ENCODE data around the gene MISP. TPM values are rescaled to one million over a fixed set of nuclear protein-coding genes. Genes with fewer than 3 reads are reported as not detected.

The MISP gene
- total and polyA plus RNA-seq, 2 donors (not counting 1 experiment from before 2014, with no cell fraction given), result not detected

- DNase-seq, result no peak
- peaks cover 6 to 53% of the 10 kb centered on the region in 2 experiments for H3K36me3 ChIP-seq (replicated peaks in 1 of 2; ENCODE audit: control extremely low read depth in 1 of 2, control insufficient read depth in 1 of 2, extremely low read depth in 1 of 2, insufficient read depth in 2 of 2, low read length in 1 of 2)
- no peak overlapping the region for H3K4me3 Mint-ChIP-seq
- H3K4me1 Mint-ChIP-seq, result no peaks in the 10 kb centered on the region
- ChIA-PET CTCF (no interaction called here), POLR2A (no interaction called here)
- H3K4me2 ChIP-seq (replicated peaks; ENCODE audit: low read depth, low read length, poor library complexity, severe bottlenecking), result no peak overlapping the region
- TF ChIP-seq EZH2 (IDR thresholded peaks at IDR 0.05; ENCODE audit: borderline replicate concordance, insufficient read depth, low read depth, low read length, poor library complexity, severe bottlenecking), result no peak
- TF ChIP-seq CTCF (IDR thresholded peaks at IDR 0.05), result no peak
- intact Hi-C loops (cut with micrococcal nuclease), result no loop called here
- no peak overlapping the region for H3K4me3 ChIP-seq (ENCODE audit: control extremely low read depth in 1 of 5, extremely low read depth in 1 of 5, insufficient read depth in 1 of 5, low read depth in 2 of 5, low read length in 4 of 5)
- 97% methylated on average over 63 of the region's 80 CpGs for WGBS (ENCODE audit: insufficient coverage)
- no peak overlapping the region for H3K27ac ChIP-seq (ENCODE audit: low read length in 2 of 2)
- H4K20me1 ChIP-seq (ENCODE audit: control insufficient read depth, insufficient read depth, low read length, poor library complexity, severe bottlenecking), result peaks cover 54% of the 10 kb centered on the region
- H3K9ac ChIP-seq (ENCODE audit: low read length), result no peak overlapping the region
- ATAC-seq (ENCODE audit: low read depth), result no peak
- peaks cover 0 to 3% (median 0%) of the 10 kb centered on the region in 3 donors for H3K9me3 ChIP-seq (ENCODE audit: control extremely low read depth in 1 of 3, control insufficient read depth in 2 of 3, insufficient read depth in 1 of 3, low read length in 2 of 3)
- no peaks in the 10 kb centered on the region for H3K27me3 Mint-ChIP-seq
- H3K27ac Mint-ChIP-seq, result no peak overlapping the region
- H3K79me2 ChIP-seq (ENCODE audit: control insufficient read depth, insufficient read depth, low read length), result peaks cover 13% of the 10 kb centered on the region
- no peaks in the 10 kb centered on the region for H3K27me3 ChIP-seq (replicated peaks in 1 of 4; ENCODE audit: control extremely low read depth in 1 of 4, control insufficient read depth in 3 of 4, insufficient read depth in 4 of 4, low read length in 3 of 4)
- no peaks in the 10 kb centered on the region for H3K4me1 ChIP-seq (ENCODE audit: control insufficient read depth in 2 of 2, insufficient read depth in 2 of 2, low read length in 2 of 2)
- no peaks in the 10 kb centered on the region for H3K9me3 Mint-ChIP-seq (ENCODE audit: insufficient read depth)
- H2AFZ ChIP-seq (ENCODE audit: insufficient read depth, low read depth, low read length, poor library complexity, severe bottlenecking), result no peak overlapping the region
Measured at GRCh38 chr19:812049-812746, 61.3 kb downstream of the MISP start.

GRCh38 chr19:812747-813218 lies 61.9 kb downstream of the MISP start:
- Histone ChIP-seq H3K9me3 (ENCODE audit: control extremely low read depth in 1 of 3, control insufficient read depth in 2 of 3, insufficient read depth in 1 of 3, low read length in 2 of 3) (peaks cover 0 to 3% (median 0%) of the 10 kb centered on the region in 3 donors), H3K9ac (ENCODE audit: low read length) (no peak overlapping the region), H3K36me3 (replicated peaks in 1 of 2; ENCODE audit: control extremely low read depth in 1 of 2, control insufficient read depth in 1 of 2, extremely low read depth in 1 of 2, insufficient read depth in 2 of 2, low read length in 1 of 2) (peaks cover under 1 to 47% of the 10 kb centered on the region in 2 experiments), H4K20me1 (ENCODE audit: control insufficient read depth, insufficient read depth, low read length, poor library complexity, severe bottlenecking) (peaks cover 48% of the 10 kb centered on the region), H3K4me3 (ENCODE audit: control extremely low read depth in 1 of 5, extremely low read depth in 1 of 5, insufficient read depth in 1 of 5, low read depth in 2 of 5, low read length in 4 of 5) (no peak overlapping the region), H3K4me2 (replicated peaks; ENCODE audit: low read depth, low read length, poor library complexity, severe bottlenecking) (no peak overlapping the region), H3K79me2 (ENCODE audit: control insufficient read depth, insufficient read depth, low read length) (peaks cover 7% of the 10 kb centered on the region), H3K27ac (ENCODE audit: low read length in 2 of 2) (no peak overlapping the region), H3K27me3 (replicated peaks in 1 of 4; ENCODE audit: control extremely low read depth in 1 of 4, control insufficient read depth in 3 of 4, insufficient read depth in 4 of 4, low read length in 3 of 4) (no peaks in the 10 kb centered on the region), H3K4me1 (ENCODE audit: control insufficient read depth in 2 of 2, insufficient read depth in 2 of 2, low read length in 2 of 2) (no peaks in the 10 kb centered on the region), H2AFZ (ENCODE audit: insufficient read depth, low read depth, low read length, poor library complexity, severe bottlenecking) (no peak overlapping the region)
- ChIA-PET CTCF (no interaction called here), POLR2A (no interaction called here)
- 98% methylated on average over 61 of the region's 72 CpGs for WGBS (ENCODE audit: insufficient coverage)
- no peak for TF ChIP-seq EZH2 (IDR thresholded peaks at IDR 0.05; ENCODE audit: borderline replicate concordance, insufficient read depth, low read depth, low read length, poor library complexity, severe bottlenecking)
- TF ChIP-seq CTCF (IDR thresholded peaks at IDR 0.05), result no peak
- intact Hi-C loops (cut with micrococcal nuclease), result no loop called here
- ATAC-seq (ENCODE audit: low read depth), result no peak
- Mint-ChIP-seq H3K4me1 (no peaks in the 10 kb centered on the region), H3K27me3 (no peaks in the 10 kb centered on the region), H3K27ac (no peak overlapping the region), H3K9me3 (ENCODE audit: insufficient read depth) (no peaks in the 10 kb centered on the region), H3K4me3 (no peak overlapping the region)
- no peak for DNase-seq
